Heart left ventricle (tissue), 16 donors: Measurements from ENCODE around the gene TIMM21. TPM values are rescaled to one million over a fixed set of nuclear protein-coding genes. Genes with fewer than 3 reads are reported as not detected.

ENCODE experiments used
- ATAC-seq, 4 donors: fragments of 200-7000 bp; cut with Tn5 transposase; one replicate each; pipeline ENCODE4 v1.9.1; 2020 to 2022; ENCODE audit warnings: moderate library complexity in 4 of 4, mild to moderate bottlenecking in 3 of 4, moderate number of reproducible peaks in 1 of 4
- DNase-seq, 5 donors: peaks; one replicate each; pipeline ENCODE4 v3.0.0-alpha.2; 2020
- H3K27ac ChIP-seq, 12 donors: fragments of 200-600 bp; sonication (generic) in 4 of 12; one replicate each; pipeline versions ENCODE4 v1.5.0 to v1.8.0; 2016 to 2022; ENCODE audit warnings: mild to moderate bottlenecking in 2 of 12
- H3K27me3 ChIP-seq, 9 donors: fragments of 200-600 bp; sonication (generic) in 2 of 9; one replicate each; pipeline versions ENCODE4 v1.5.1 to v1.8.0; 2016 to 2022; ENCODE audit warnings: mild to moderate bottlenecking in 3 of 9
- H3K36me3 ChIP-seq, 9 donors: fragments of 200-600 bp; sonication (generic) in 2 of 9; one replicate each; pipeline versions ENCODE4 v1.5.0 to v1.8.0; 2018 to 2022; ENCODE audit warnings: mild to moderate bottlenecking in 2 of 9
- H3K4me1 ChIP-seq, 12 donors: fragments of 200-600 bp; sonication (generic) in 4 of 12; one replicate each; pipeline versions ENCODE4 v1.5.0 to v1.8.0; 2016 to 2022; ENCODE audit warnings: mild to moderate bottlenecking in 3 of 12
- H3K4me3 ChIP-seq, 12 donors: fragments of 200-600 bp; sonication (generic) in 4 of 12; one replicate each; pipeline versions ENCODE4 v1.5.0 to v1.8.0; 2017 to 2022; ENCODE audit warnings: mild to moderate bottlenecking in 9 of 12, moderate library complexity in 4 of 12
- H3K9me3 ChIP-seq, 12 donors: fragments of 200-600 bp; sonication (generic) in 4 of 12; one replicate each; pipeline versions ENCODE4 v1.5.0 to v1.8.0; 2016 to 2022; ENCODE audit warnings: mild to moderate bottlenecking in 1 of 12
- CTCF ChIP-seq, 12 donors: fragments of 200-600 bp; sonication (generic) in 4 of 12; IDR thresholded peaks; one replicate each; pipeline versions ENCODE4 v1.5.0 to v1.8.0; 2018 to 2022; ENCODE audit warnings: antibody characterized with exemption in 12 of 12, mild to moderate bottlenecking in 5 of 12
- POLR2A ChIP-seq, 2 donors: fragments of 450-650 bp; IDR thresholded peaks; one replicate each; pipeline ENCODE4 v1.6.1; 2017; ENCODE audit warnings: antibody characterized with exemption in 2 of 2, mild to moderate bottlenecking in 2 of 2, moderate library complexity in 2 of 2
- WGBS, 4 donors: extraction: QIAGEN DNeasy Blood & Tissue Kit in 2 of 4; methylation state at CpG; one replicate each; pipeline versions ENCODE4 v1.1.5 to v1.1.7; 2013 to 2018; 5-methylcytosine and 5-hydroxymethylcytosine counted together
- intact Hi-C, 10 donors: fragments of 100-400 bp; cut with DNase I; formaldehyde crosslinking; loops; one replicate each; pipeline versions ENCODE4 v1.11.1 to v1.14.2; 2022
- polyA plus RNA-seq, 2 donors: library from polyadenylated mRNA; stranded (reverse); fragments of 200-250 nt; gene quantifications; one replicate each; pipeline ENCODE4 v1.2.3, GENCODE V29; 2013
- total RNA-seq, 9 donors: library from RNA; depleted of rRNA in 2 of 9; stranded (reverse); fragments of >200 nt in 2 of 9; fragmentation: NEBNext Ultra II Directional in 3 of 9; extraction: Animal tissue kit (Norgen Biotek cat#: 25700) in 3 of 9; gene quantifications; one replicate each; pipeline versions ENCODE4 v1.1.0 to v1.2.4, GENCODE V29; 2016 to 2023
- donor health status: ischemic (EF 13 %, LVEDD 7.1; RV severe dilation, severe dysfunction).
- donor health status: healthy with polysubstance abuse.
- donor health status: DM: no; HTN: yes; CAD: no.
- donor health status: DM: no; HTN: no; CAD: no.
- donor health status: ischemic (EF 25% LVEDD 6.9; RV normal size, moderate dysfunction).
- donor health status: ischemic (EF 25% LVEDD 5.7; RV mildly dilated, moderate dysfunction).
- donor health status: healthy.
- donor health status: DM: yes; HTN: yes; CAD: no.
- donor health status: ischemic (EF 35%, LVEDD 5.7; RV mildly dilated, moderate dysfunction).
- donor health status: nonischemic (EF 11% LVEDD 7.7; RV severe dilation, severe dysfunction).
- donor health status: DM: yes; HTN: yes; CAD: no.
- donor health status: PGD.
- donor health status: ischemic (EF 29% LVEDD 5.4; RV normal size, mild dysfunction).
- donor health status: nonischemic (EF 23%, LVEDD 6.1; RV moderate dilation, normal function).

Gene TIMM21
- total and polyA plus RNA-seq, 11 donors, result 65.0 to 139 (median 110) TPM

GRCh38 chr18:74196220-74197119 lies 48.1 kb downstream of the TIMM21 start:
- peak in 2 of 5 donors; percentile 20 to 30 for DNase-seq
- no peaks in the 10 kb centered on the region for H3K36me3 ChIP-seq
- intact Hi-C loops, result loop anchor here (1.0 to 10.0 kb wide), 11 partner anchors 146 to 358 kb away; partner anchors contain the start of gene CNDP2 (in 1 of the 10)
- no peak for TF ChIP-seq POLR2A (IDR thresholded peaks at IDR 0.05)
- TF ChIP-seq CTCF (IDR thresholded peaks at IDR 0.05), result peak; percentile 87 to 95 (median 90)
- peaks cover 0 to 12% (median 0%) of the 10 kb centered on the region in 12 donors for H3K4me1 ChIP-seq
- peaks cover 0 to 15% (median 0%) of the 10 kb centered on the region in 9 donors for H3K27me3 ChIP-seq
- peak in 3 of 4 donors; percentile 64 to 87 (median 65) for ATAC-seq
- H3K9me3 ChIP-seq, result no peaks in the 10 kb centered on the region
- H3K4me3 ChIP-seq, result peak overlapping the region in 7 of 12 donors; percentile 1 to 35 (median 25)
- 6 to 9% (median 6%) methylated on average over 9 of the region's 9 CpGs for WGBS, 4 donors
- no peak overlapping the region for H3K27ac ChIP-seq

DNA sequence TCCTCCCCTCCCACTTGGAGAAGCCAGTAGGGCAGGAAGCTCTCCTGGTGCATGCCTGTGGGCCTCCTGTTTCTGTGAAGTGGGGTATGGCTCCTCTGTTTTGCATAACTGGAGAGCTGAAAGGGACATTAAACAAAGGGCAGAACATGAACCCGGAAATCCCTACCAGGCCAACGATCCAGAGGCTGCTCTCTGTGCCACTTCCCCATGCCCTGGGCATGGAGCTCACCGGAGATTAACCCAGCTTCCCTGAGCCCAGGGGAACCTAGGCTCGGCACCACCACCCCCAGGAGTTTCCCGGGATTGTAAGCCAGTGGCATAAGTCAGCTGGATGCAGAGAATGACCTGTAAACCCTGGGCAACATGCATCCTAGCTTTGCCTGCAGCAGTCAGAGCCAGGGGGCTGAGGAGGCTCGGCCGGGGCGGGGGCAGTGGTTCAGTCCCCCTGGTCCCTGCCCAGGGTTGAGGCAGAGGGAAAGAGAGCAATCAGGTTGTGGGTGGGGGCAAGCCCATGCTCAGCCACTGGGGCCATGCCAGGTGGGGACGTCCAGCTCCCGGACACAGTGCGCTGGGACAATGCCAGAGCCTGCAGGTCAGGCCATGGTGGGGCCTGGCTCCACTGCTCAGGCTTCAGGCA lies 49.5 kb downstream of the TIMM21 start:
- TF ChIP-seq CTCF (IDR thresholded peaks at IDR 0.05), result no peak
- no peak for TF ChIP-seq POLR2A (IDR thresholded peaks at IDR 0.05)
- Histone ChIP-seq H3K4me3 (no peak overlapping the region), H3K27me3 (peaks cover 0 to 9% (median 0%) of the 10 kb centered on the region in 9 donors), H3K9me3 (no peaks in the 10 kb centered on the region), H3K36me3 (no peaks in the 10 kb centered on the region), H3K27ac (no peak overlapping the region), H3K4me1 (peaks cover 0 to 12% (median 0%) of the 10 kb centered on the region in 12 donors)
- no peak for DNase-seq
- intact Hi-C loops, result loop anchor here (2.0 to 10.0 kb wide), 10 partner anchors 144 to 357 kb away; partner anchors contain the start of gene CNDP2 (in 1 of the 10)
- 72 to 83% (median 80%) methylated on average over 7 to 11 of the region's 11 CpGs for WGBS, 4 donors
- ATAC-seq, result peak in 1 of 4 donors; percentile 13

GRCh38 chr18:74198453-74198852 lies 50.1 kb downstream of the TIMM21 start:
- H3K27ac ChIP-seq, result no peak overlapping the region
- peaks cover 0 to 12% (median 0%) of the 10 kb centered on the region in 12 donors for H3K4me1 ChIP-seq
- peaks cover 0 to 9% (median 0%) of the 10 kb centered on the region in 9 donors for H3K27me3 ChIP-seq
- H3K4me3 ChIP-seq, result no peak overlapping the region
- intact Hi-C loops, result loop anchor here (5.0 to 10.0 kb wide), 8 partner anchors 144 to 356 kb away; partner anchors contain the start of gene CNDP2 (in 1 of the 10)
- ATAC-seq (peak in 1 of 4 donors; percentile 7), DNase-seq (no peak)
- no peaks in the 10 kb centered on the region for H3K9me3 ChIP-seq
- 88 to 92% (median 90%) methylated on average over 3 of the region's 3 CpGs for WGBS, 4 donors
- no peaks in the 10 kb centered on the region for H3K36me3 ChIP-seq
- TF ChIP-seq CTCF (IDR thresholded peaks at IDR 0.05), result no peak
- TF ChIP-seq POLR2A (IDR thresholded peaks at IDR 0.05), result no peak
